ENCODE results near the gene ALG9.

ALG9 gene

GRCh38 chr11:111829185-111829968 is 42.0 kb downstream of the ALG9 start:
- no peaks in the 10 kb centered on the region for H3K9me3 ChIP-seq (ENCODE audit: control insufficient read depth, insufficient read depth, low read depth, low read length)
- no peaks in the 10 kb centered on the region for H3K4me1 ChIP-seq (ENCODE audit: control insufficient read depth, insufficient read depth, low read length)
- ChIA-PET POLR2A (interaction anchor here (1.1 kb wide), 1 partner anchor 41 kb away, joined by 3 read pairs; no protein-coding TSS in a partner anchor), CTCF (interaction anchor here (0.6 to 2.2 kb wide), 2 partner anchors 12 to 231 kb away, joined by 4 to 7 read pairs; no protein-coding TSS in a partner anchor)
- TF ChIP-seq ZNF16 (tag by site-specific recombination; IDR thresholded peaks at IDR 0.05; ENCODE audit: low read depth), result no peak
- TF ChIP-seq ZFP69B (tag by site-specific recombination; IDR thresholded peaks at IDR 0.05), result no peak
- TF ChIP-seq ZNF341 (tag by site-specific recombination; IDR thresholded peaks at IDR 0.05; ENCODE audit: low read depth), result no peak
- TF ChIP-seq ZNF692 (tag by site-specific recombination; IDR thresholded peaks at IDR 0.05), result no peak
- no peak for TF ChIP-seq ZNF221 (tag by site-specific recombination; IDR thresholded peaks at IDR 0.05; ENCODE audit: borderline replicate concordance)
- TF ChIP-seq ZNF354C (tag by site-specific recombination; IDR thresholded peaks at IDR 0.05; ENCODE audit: borderline replicate concordance, low read depth), result no peak
- TF ChIP-seq SP2 (tag by site-specific recombination; IDR thresholded peaks at IDR 0.05), result no peak
- TF ChIP-seq ZBTB20 (tag by site-specific recombination; IDR thresholded peaks at IDR 0.05), result no peak
- no peak for TF ChIP-seq SETDB1 (IDR thresholded peaks at IDR 0.05; ENCODE audit: insufficient read length, low read length)
- no peak for TF ChIP-seq ZNF366 (tag by site-specific recombination; conservative IDR thresholded peaks at IDR 0.05)
- TF ChIP-seq ZNF560 (tag by site-specific recombination; IDR thresholded peaks at IDR 0.05; ENCODE audit: borderline replicate concordance), result no peak
- TF ChIP-seq EGR2 (tag by site-specific recombination; IDR thresholded peaks at IDR 0.05; ENCODE audit: low read depth), result no peak
- no peak for TF ChIP-seq PATZ1 (tag by site-specific recombination; IDR thresholded peaks at IDR 0.05)
- H3K4me3 ChIP-seq (ENCODE audit: low read depth, low read length), result no peak overlapping the region
- H3K36me3 ChIP-seq (ENCODE audit: control insufficient read depth in 2 of 2, insufficient read depth in 1 of 2, low read length in 2 of 2), result peaks cover 0 to 5% of the 10 kb centered on the region in 2 experiments; a peak in 1 of 3 replicates
- no peak overlapping the region for H3K27ac ChIP-seq (ENCODE audit: extremely low read depth, low read depth, low read length)

- Histone ChIP-seq H3K9me3 (ENCODE audit: control insufficient read depth, insufficient read depth, low read depth, low read length) (no peaks in the 10 kb centered on the region), H3K4me3 (ENCODE audit: low read depth, low read length) (no peak overlapping the region), H3K27ac (ENCODE audit: extremely low read depth, low read depth, low read length) (no peak overlapping the region), H3K4me1 (ENCODE audit: control insufficient read depth, insufficient read depth, low read length) (no peaks in the 10 kb centered on the region), H3K36me3 (ENCODE audit: control insufficient read depth in 2 of 2, insufficient read depth in 1 of 2, low read length in 2 of 2) (peaks cover 0 to 5% of the 10 kb centered on the region in 2 experiments; a peak in 1 of 3 replicates)
- CTCF ChIA-PET, result interaction anchor here (0.9 to 1.1 kb wide), 2 partner anchors 30 to 50 kb away, joined by 3 read pairs; no protein-coding TSS in a partner anchor
- POLR2A ChIA-PET, result interaction anchor here (0.7 to 0.8 kb wide), 2 partner anchors 8 to 18 kb away, joined by 3 to 4 read pairs; no protein-coding TSS in a partner anchor
- TF ChIP-seq ZNF76 (tag by site-specific recombination; IDR thresholded peaks at IDR 0.05; ENCODE audit: borderline replicate concordance, low read depth) (no peak), ZXDB (tag by site-specific recombination; IDR thresholded peaks at IDR 0.05) (no peak), PATZ1 (tag by site-specific recombination; IDR thresholded peaks at IDR 0.05) (no peak), ZNF311 (tag by site-specific recombination; IDR thresholded peaks at IDR 0.05; ENCODE audit: borderline replicate concordance) (no peak), ZFP3 (tag by site-specific recombination; IDR thresholded peaks at IDR 0.05; ENCODE audit: low read depth) (no peak), ZNF114 (tag by site-specific recombination; IDR thresholded peaks at IDR 0.05) (no peak), ZNF707 (tag by site-specific recombination; IDR thresholded peaks at IDR 0.05) (no peak), MZF1 (tag by site-specific recombination; IDR thresholded peaks at IDR 0.05; ENCODE audit: borderline replicate concordance) (no peak), PRDM1 (tag by site-specific recombination; IDR thresholded peaks at IDR 0.05) (no peak), CTCF (tag by site-specific recombination; IDR thresholded peaks at IDR 0.05) (no peak), ELK4 (IDR thresholded peaks at IDR 0.05; ENCODE audit: borderline replicate concordance, low read depth, low read length) (no peak), ZNF701 (tag by site-specific recombination; IDR thresholded peaks at IDR 0.05) (no peak), ZFP69B (tag by site-specific recombination; IDR thresholded peaks at IDR 0.05) (no peak), ZNF157 (tag by site-specific recombination; IDR thresholded peaks at IDR 0.05) (no peak)
Measured at GRCh38 chr11:111826322-111826950, 44.9 kb downstream of the ALG9 start.

All from HEK293 (cell line).